ENCODE measurements around the gene KCP. TPM values are rescaled to one million over a fixed set of nuclear protein-coding genes. Genes with fewer than 3 reads are reported as not detected.
A peak's percentile ranks its signal among the peaks of the same experiment; 100 is the strongest.

KCP gene
- 1.3 TPM for total RNA-seq
- long read RNA-seq, partial matches to known transcripts: 0 of 2 reads
- long read RNA-seq, other reads (novel, unspliced or antisense): 2 of 2 reads

- no peak for ATAC-seq
- intact Hi-C loops (cut with DNase I): no loop called here
- TF ChIP-seq, protein P1, sequence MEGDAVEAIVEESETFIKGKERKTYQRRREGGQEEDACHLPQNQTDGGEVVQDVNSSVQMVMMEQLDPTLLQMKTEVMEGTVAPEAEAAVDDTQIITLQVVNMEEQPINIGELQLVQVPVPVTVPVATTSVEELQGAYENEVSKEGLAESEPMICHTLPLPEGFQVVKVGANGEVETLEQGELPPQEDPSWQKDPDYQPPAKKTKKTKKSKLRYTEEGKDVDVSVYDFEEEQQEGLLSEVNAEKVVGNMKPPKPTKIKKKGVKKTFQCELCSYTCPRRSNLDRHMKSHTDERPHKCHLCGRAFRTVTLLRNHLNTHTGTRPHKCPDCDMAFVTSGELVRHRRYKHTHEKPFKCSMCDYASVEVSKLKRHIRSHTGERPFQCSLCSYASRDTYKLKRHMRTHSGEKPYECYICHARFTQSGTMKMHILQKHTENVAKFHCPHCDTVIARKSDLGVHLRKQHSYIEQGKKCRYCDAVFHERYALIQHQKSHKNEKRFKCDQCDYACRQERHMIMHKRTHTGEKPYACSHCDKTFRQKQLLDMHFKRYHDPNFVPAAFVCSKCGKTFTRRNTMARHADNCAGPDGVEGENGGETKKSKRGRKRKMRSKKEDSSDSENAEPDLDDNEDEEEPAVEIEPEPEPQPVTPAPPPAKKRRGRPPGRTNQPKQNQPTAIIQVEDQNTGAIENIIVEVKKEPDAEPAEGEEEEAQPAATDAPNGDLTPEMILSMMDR (IDR thresholded peaks at IDR 0.05): no peak
- H3K4me3 ChIP-seq: no peak within 1 kb of the TSS
- H3K4me1 ChIP-seq: peaks cover 11% of the 10 kb centered on the region
- H3K27me3 ChIP-seq: peaks cover 68% of the 10 kb centered on the region
- DNase-seq: peak; percentile 60
- H3K9me3 ChIP-seq: no peaks in the 10 kb centered on the region
- H3K36me3 ChIP-seq: no peaks in the 10 kb centered on the region
- no peak within 1 kb of the TSS for H3K27ac ChIP-seq
Observed at GRCh38 chr7:128910569-128910945, at the start of gene KCP. KCP (minus strand) TSS chr7:128910709; CDS start chr7:128910676, 33 bp downstream.

DNA sequence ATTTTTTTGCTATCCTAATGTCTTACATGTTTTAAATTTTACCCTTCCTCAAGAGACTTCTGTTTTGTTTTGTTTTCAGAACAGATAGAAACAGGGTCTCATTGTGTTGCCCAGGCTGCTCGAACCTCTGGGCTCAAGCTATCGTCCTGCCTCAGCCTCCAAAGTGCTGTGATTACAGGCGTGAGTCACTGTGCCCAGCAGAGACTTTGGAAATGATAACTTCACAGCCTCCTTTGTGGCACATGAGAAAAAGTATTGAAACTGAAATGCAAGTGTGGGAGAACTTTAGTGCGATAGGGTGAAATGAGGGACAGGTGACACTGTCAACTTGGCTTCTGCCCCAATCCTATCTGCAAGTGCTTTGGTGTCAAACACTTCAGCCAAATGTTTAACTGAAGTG is 48.8 kb upstream of the KCP start:
- no peaks in the 10 kb centered on the region for H3K9me3 ChIP-seq
- no peaks in the 10 kb centered on the region for H3K4me1 ChIP-seq
- peaks cover 75% of the 10 kb centered on the region for H3K36me3 ChIP-seq
- DNase-seq: no peak
- H3K4me3 ChIP-seq: no peak overlapping the region
- H3K27me3 ChIP-seq: no peaks in the 10 kb centered on the region
- intact Hi-C loops (cut with DNase I): no loop called here
- TF ChIP-seq, protein P1 (IDR thresholded peaks at IDR 0.05): no peak
- H3K27ac ChIP-seq: no peak overlapping the region
- ATAC-seq: no peak

DNA sequence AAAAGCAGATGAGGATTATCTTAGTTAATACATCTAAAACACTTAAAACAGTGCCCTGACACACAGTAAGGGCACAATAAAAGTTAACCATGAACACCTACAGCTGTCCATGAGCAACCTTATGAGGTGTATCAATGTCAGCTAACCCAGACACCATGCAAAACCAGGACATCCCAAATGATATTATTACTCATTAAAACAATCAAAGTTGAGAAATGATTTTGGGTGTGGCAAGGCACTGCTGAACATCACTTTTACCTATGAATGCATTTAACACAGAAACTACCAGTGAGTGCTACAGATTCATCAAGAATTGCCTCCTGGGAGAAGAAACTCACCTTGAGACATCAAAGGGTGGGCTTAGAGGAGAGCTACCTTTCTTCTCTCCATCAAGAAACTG is 45.5 kb upstream of the KCP start:
- DNase-seq (no peak), ATAC-seq (no peak)
- no peak overlapping the region for H3K4me3 ChIP-seq
- H3K27ac ChIP-seq: no peak overlapping the region
- no peaks in the 10 kb centered on the region for H3K9me3 ChIP-seq
- TF ChIP-seq, protein P1 (IDR thresholded peaks at IDR 0.05): no peak
- intact Hi-C loops (cut with DNase I): no loop called here
- H3K4me1 ChIP-seq: no peaks in the 10 kb centered on the region
- H3K36me3 ChIP-seq: peaks cover 83% of the 10 kb centered on the region
- no peaks in the 10 kb centered on the region for H3K27me3 ChIP-seq

GRCh38 chr7:128954830-128955802 is 44.6 kb upstream of the KCP start:
- no peaks in the 10 kb centered on the region for H3K9me3 ChIP-seq
- DNase-seq: no peak
- intact Hi-C loops (cut with DNase I): no loop called here
- no peak overlapping the region for H3K27ac ChIP-seq
- H3K4me1 ChIP-seq: no peaks in the 10 kb centered on the region
- ATAC-seq: no peak
- peaks cover 82% of the 10 kb centered on the region for H3K36me3 ChIP-seq
- TF ChIP-seq, protein P1 (IDR thresholded peaks at IDR 0.05): no peak
- H3K4me3 ChIP-seq: no peak overlapping the region
- no peaks in the 10 kb centered on the region for H3K27me3 ChIP-seq

DNA sequence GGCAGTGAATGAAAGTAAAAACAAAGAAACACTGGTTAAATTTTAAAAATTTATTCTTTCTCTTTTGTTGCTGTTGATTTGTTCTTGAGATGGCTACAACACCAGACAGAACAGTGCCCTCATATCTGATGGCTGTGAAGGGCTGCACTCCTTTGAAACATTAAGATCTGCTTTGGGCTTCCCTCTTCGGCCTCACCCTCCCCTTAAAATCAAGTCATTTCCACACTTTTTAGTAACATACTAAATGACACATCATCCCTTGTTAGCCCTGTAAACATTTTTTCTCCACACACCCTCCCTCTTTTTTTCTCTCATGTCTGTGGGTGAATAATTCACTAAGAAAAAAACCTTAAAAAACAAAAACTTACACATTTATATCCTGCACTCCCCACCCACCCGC is 43.6 kb upstream of the KCP start:
- intact Hi-C loops (cut with DNase I): no loop called here
- no peak for ATAC-seq
- no peaks in the 10 kb centered on the region for H3K27me3 ChIP-seq

More for the DNA sequence above, 43.6 kb upstream of the KCP start:
- TF ChIP-seq, protein P1 (IDR thresholded peaks at IDR 0.05): no peak
- Histone ChIP-seq H3K27ac (no peak overlapping the region), H3K4me3 (no peak overlapping the region), H3K9me3 (no peaks in the 10 kb centered on the region), H3K36me3 (peaks cover 72% of the 10 kb centered on the region), H3K4me1 (no peaks in the 10 kb centered on the region)
- DNase-seq: no peak

All from upper lobe of right lung (tissue), 1 donor.